ENCODE results near the gene RRM2. TPM values are rescaled to one million over a fixed set of nuclear protein-coding genes. Genes with fewer than 3 reads are reported as not detected.
"Not testable (repeated sequence)": the region's sequence is repeated elsewhere in the genome, so short reads cannot be mapped to it uniquely, and the experiment has no call there.

Gene RRM2
- total RNA-seq, 1 donor from 2014 or later, result 17.3 TPM

DNA sequence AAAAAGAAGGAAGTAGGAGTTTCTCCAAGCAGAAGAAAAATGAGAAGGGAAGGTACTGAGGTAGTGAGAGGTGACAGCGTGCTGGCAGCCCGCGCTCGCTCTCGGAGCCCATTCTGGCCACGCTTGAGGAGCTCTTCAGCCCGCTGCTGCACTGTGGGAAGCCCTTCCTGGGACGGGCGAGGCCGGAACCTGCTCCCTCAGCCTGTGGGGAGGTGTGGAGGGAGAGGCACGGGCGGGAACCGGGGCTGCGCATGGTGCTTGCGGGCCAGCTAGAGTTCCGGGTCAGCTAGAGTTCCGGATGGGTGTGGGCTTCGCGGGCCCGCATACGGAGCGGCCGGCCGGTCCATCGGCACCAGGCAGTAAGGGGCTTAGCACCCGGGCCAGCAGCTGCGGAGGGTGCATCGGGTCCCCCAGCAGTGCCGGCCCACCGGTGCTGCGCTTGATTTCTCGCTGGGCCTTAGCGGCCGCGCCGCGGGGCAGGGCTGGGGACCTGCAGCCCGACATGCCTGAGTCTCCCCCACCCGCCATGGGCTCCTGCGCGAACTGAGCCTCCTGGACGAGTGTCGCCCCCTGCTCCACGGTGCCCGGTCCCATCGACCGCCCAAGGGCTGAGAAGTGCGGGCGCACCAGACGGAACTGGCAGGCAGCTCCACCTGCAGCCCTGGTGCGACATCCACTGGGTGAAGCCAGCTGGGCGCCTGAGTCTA, 31.2 kb upstream of the RRM2 start:
- DNase-seq, result no peak

DNA sequence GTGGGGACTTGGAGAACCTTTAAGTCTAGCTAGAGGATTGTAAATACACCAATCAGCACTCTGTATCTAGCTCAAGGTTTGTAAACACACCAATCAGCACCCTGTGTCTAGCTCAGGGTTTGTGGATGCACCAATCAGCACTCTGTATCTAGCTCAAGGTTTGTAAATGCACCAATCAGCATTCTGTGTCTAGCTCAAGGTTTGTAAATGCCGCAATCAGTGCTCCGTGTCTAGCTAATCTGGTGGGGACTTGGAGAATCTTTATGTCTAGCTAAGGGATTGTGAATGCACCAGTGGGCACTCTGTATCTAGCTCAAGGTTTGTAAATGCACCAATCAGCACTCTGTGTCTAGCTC, 30.7 kb upstream of the RRM2 start:
- DNase-seq, result not testable (repeated sequence)

- no peak for DNase-seq
Observed at GRCh38 chr2:10094271-10094814, 28.2 kb upstream of the RRM2 start.

DNA sequence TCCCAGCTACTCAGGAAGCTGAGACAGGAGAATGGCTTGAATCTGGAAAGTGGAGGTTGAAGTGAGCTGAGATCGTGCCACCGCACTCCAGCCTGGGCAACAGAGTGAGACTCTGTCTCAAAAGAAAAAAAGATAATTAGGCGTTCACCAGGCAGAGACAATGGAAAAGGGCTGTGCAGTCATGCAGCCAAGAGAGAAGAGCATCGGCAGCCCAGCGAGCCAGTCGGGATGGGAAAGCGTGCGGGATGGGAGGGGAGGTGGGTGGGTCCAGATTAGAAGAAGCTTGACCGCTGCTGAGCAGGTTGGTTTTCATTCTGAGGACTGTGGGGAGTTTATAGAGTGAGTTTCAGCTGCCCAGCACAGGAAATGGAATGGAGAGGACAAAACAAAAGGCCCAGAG, 27.4 kb upstream of the RRM2 start:
- DNase-seq, result no peak

GRCh38 chr2:10096641-10097040, 25.9 kb upstream of the RRM2 start:
- no peak for DNase-seq

- DNase-seq, result no peak
Observed at GRCh38 chr2:10097352-10098148, 25.0 kb upstream of the RRM2 start.

- no peak for DNase-seq
Observed at GRCh38 chr2:10101491-10101890, 21.0 kb upstream of the RRM2 start.

DNA sequence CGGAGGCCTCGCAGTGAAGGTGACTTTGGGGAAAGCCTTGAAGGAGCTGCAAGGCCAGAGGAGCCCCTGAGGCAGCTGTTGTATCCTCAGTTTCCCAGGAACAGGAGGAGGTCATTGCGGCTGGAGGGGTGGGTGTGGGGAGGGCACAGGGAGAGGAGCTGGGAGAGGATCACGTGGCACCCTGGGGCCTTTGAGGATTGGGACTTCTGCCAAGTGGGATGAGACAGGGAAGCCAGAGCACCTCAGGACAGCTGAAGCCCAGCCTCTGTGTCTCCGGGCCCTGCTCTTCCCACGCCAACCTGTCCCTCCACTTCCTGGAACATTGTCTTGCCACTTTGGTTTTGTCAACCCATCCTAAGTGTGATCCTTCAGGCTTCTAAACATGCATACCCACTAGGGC, 19.4 kb upstream of the RRM2 start:
- no peak for DNase-seq

GRCh38 chr2:10104906-10105305, 17.6 kb upstream of the RRM2 start:
- DNase-seq, result not testable (repeated sequence)

DNA sequence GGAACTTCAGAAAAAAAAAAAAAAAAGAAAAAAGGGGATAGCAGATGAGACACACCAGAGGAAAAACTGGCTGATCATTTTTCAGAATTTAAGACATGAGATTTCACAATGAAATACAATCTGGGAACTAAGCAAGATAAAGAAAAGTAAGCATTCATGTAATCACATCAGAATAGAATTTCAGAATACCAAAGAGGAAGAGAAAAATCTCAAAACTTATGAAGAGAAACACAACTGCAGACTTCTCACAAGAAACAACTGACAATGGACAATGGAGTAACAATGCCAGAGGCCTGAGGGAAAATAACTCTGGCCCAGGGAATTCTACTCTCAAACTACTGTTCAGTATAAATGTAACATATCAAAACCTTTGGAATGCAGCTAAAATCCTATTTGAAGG, 13.2 kb upstream of the RRM2 start:
- no peak for DNase-seq

DNA sequence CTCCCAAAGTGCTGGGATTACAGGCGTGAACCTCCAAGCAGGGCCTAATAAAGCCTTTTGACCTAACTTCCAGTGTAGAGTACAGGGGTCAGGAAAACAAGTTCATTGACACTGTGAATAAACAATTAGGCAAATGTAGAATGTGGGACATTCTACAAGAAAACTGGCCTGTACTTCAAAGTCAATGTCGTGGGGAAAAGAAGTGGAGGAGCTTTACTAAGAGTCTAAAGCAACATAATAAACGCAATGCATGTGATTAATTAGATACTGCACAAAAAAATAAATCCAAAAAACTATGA, 3.6 kb upstream of the RRM2 start:
- no peak for DNase-seq

DNA sequence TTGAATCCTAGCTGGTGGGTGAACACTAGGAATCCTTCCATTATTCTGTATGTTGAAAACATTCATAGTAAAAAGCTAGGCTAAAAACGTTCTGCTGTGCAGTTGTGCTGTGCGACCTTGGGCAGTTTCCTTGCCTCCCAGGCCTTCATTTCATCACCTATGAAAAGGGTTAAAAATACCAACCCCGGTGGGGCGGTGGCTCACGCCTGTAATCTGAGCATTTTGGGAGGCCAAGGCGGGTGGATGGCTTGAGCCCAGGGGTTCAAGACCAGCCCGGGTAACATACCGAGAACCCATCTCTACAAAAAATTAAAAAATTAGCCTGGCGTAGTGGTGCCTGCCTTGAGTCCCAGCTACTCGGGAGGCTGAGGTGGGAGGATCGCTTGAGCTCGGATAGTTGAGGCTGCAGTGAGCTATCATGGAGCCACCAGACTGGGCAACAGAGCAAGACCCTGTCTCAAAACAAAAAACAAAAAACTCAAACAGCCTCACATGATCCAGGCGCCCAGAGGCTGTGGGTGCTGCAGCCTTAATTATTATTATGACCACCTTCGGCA, 2.9 kb upstream of the RRM2 start:
- no peak for DNase-seq

- peak; percentile 61 for DNase-seq
Observed at GRCh38 chr2:10120158-10120876, 2.2 kb upstream of the RRM2 start.

DNA sequence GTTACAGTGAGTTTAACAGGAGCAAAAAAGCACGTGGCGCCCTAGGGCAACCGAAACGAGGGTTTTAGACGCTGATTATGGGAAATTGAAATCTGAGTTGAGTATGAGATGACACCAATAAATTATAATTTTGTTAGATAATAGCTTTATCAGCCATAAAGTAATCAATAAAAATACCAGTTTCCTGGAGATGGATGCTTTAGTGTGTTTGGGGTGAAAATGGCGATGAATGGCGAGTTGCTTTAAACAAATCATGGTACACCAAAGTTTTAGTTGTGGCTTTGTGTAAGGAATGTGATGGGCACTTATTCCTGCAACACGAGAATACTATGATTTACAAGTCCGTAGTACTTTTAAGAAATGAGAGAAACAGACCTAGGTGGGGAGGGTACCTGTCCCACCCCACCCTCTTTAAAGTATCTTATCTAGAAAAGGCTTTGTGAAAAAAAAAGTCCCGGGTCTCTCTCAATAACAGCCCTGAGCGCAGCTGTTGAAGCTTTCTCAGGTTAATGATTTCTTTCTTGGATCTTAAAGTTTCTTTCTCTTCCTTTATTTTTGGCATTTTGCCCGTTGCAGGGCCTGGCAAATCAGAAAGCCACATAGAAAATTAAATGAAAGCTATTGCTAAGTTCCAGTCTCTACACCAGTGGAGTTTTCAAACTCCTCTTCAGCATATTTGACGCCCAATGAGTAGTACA, 1.5 kb upstream of the RRM2 start:
- no peak for DNase-seq

- DNase-seq, result no peak
Observed at GRCh38 chr2:10123281-10123680, 742 bp downstream of the RRM2 start.

- DNase-seq, result peak; percentile 72
Observed at GRCh38 chr2:10124538-10125045, 2.1 kb downstream of the RRM2 start.

- DNase-seq, result no peak
Observed at GRCh38 chr2:10125842-10126631, 3.5 kb downstream of the RRM2 start.

- DNase-seq, result no peak
Observed at GRCh38 chr2:10126632-10127026, 4.1 kb downstream of the RRM2 start.

DNA sequence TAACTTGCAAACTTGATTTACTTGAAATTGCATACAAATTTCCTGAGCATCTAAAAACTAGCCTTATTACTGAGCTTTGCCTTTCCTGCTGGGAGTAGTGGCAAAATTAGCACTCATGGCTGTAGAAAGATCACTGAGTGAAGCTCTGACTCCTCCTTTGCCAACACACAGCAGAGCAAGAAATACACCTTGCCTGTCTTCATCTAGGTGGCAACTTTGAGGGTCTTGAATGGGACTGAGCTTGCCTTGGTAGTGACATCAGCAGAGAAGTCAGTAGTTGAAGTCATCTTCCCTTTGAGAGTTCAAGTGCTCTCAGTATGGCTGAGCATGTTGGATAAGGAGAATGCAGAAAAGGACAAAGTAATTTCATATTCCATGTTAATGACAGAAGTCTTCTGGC, 5.9 kb downstream of the RRM2 start:
- DNase-seq, result no peak

DNA sequence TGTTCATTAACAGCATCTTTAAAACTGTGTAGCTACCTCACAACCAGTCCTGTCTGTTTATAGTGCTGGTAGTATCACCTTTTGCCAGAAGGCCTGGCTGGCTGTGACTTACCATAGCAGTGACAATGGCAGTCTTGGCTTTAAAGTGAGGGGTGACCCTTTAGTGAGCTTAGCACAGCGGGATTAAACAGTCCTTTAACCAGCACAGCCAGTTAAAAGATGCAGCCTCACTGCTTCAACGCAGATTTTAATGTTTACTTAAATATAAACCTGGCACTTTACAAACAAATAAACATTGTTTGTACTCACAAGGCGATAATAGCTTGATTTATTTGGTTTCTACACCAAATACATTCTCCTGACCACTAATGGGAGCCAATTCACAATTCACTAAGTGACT, 7.0 kb downstream of the RRM2 start:
- no peak for DNase-seq

- DNase-seq, result no peak
Observed at GRCh38 chr2:10132043-10132575, 9.6 kb downstream of the RRM2 start.

Data from skin of body (tissue), 2 donors.